Fibroblast of lung (primary cell): Measurements from ENCODE around the gene OR1J4. TPM values are rescaled to one million over a fixed set of nuclear protein-coding genes. Genes with fewer than 3 reads are reported as not detected.

Source experiments
- DNase-seq, 2 donors: peaks; one replicate each; pipeline versions ENCODE4 v3.0.0 to v3.0.0-alpha.2; 2010; ENCODE audit warnings: low read depth in 2 of 2
- H2AFZ ChIP-seq: 2 replicates; pipeline ENCODE4 v1.5.1; 2012; ENCODE audit warnings: low read length, control low read depth, inconsistent platforms
- H3K27ac ChIP-seq: 2 replicates; pipeline ENCODE4 v1.5.1; 2011; ENCODE audit warnings: low read length, control low read depth; ENCODE audit not compliant: insufficient read depth
- H3K27me3 ChIP-seq: 2 replicates; pipeline ENCODE4 v1.5.1; 2011; ENCODE audit warnings: mild to moderate bottlenecking, low read length; ENCODE audit not compliant: control insufficient read depth, insufficient read depth
- H3K36me3 ChIP-seq: 2 replicates; pipeline ENCODE4 v1.5.1; 2011; ENCODE audit warnings: low read length; ENCODE audit not compliant: control insufficient read depth, insufficient read depth
- H3K4me1 ChIP-seq: 2 replicates; pipeline ENCODE4 v1.5.1; 2011; ENCODE audit warnings: low read length; ENCODE audit not compliant: control insufficient read depth, insufficient read depth; ENCODE audit errors: extremely low read depth
- H3K4me2 ChIP-seq: 2 replicates; pipeline ENCODE4 v1.5.1; 2011; ENCODE audit warnings: low read length, control low read depth; ENCODE audit not compliant: insufficient read depth; ENCODE audit errors: extremely low read depth
- H3K4me3 ChIP-seq, 4 experiments: fragments of 200-600 bp in 1 of 4; sonication (generic) in 1 of 4; replicated peaks in 1 of 4; 2 replicates each; pipeline ENCODE4 v1.5.1; 2011 to 2016; ENCODE audit warnings: low read length in 4 of 4, low read depth in 3 of 4, mild to moderate bottlenecking in 3 of 4, control low read depth in 2 of 4, inconsistent platforms in 1 of 4, mixed read lengths in 1 of 4; ENCODE audit not compliant: insufficient read depth in 1 of 4; ENCODE audit errors: control extremely low read depth in 1 of 4
- H3K79me2 ChIP-seq: 2 replicates; pipeline ENCODE4 v1.5.1; 2012; ENCODE audit warnings: mild to moderate bottlenecking, low read length, inconsistent platforms; ENCODE audit not compliant: control insufficient read depth, insufficient read depth
- H3K9ac ChIP-seq: 2 replicates; pipeline ENCODE4 v1.5.1; 2011; ENCODE audit warnings: mild to moderate bottlenecking, low read length, control low read depth; ENCODE audit not compliant: insufficient read depth
- H3K9me3 ChIP-seq: 2 replicates; pipeline ENCODE4 v1.5.1; 2012; ENCODE audit warnings: low read depth, low read length; ENCODE audit not compliant: control insufficient read depth, insufficient read depth
- H4K20me1 ChIP-seq: 2 replicates; pipeline ENCODE4 v1.5.1; 2011; ENCODE audit warnings: low read length; ENCODE audit not compliant: control insufficient read depth, insufficient read depth; ENCODE audit errors: extremely low read depth
- EZH2 ChIP-seq: IDR thresholded peaks from 2 replicates; pipeline ENCODE4 v1.5.1; 2012; ENCODE audit warnings: low read length, control low read depth, mild to moderate bottlenecking; ENCODE audit errors: missing control alignments
- polyA plus RNA-seq, 2 donors: library from polyadenylated mRNA; depleted of rRNA in 1 of 2; stranded (reverse) in 1 of 2; unstranded in 1 of 2; fragments of >200 nt; gene quantifications; 2 replicates each; pipeline ENCODE4 v1.2.1, GENCODE V29; 2011 to 2012; ENCODE audit warnings: missing spikeins in 1 of 2
- total RNA-seq: library from RNA; depleted of rRNA; stranded (reverse); fragments of >200 nt; gene quantifications from 2 replicates; pipeline ENCODE4 v1.2.1, GENCODE V29; 2014
- TF ChIP-seq, protein P1 (sequence below), 2 donors: IDR thresholded peaks in 1 of 2; conservative IDR thresholded peaks in 1 of 2; 1 replicate in 1 of 2; 2 replicates in 1 of 2; pipeline ENCODE4 v1.5.1; 2011 to 2012; ENCODE audit warnings: low read length in 2 of 2, control low read depth in 1 of 2, inconsistent platforms in 1 of 2, low read depth in 1 of 2, mild to moderate bottlenecking in 1 of 2

OR1J4 gene
- total and polyA plus RNA-seq, 2 donors (not counting 1 experiment from before 2014, with no cell fraction given), result 0.34 TPM; not detected in 1

DNA sequence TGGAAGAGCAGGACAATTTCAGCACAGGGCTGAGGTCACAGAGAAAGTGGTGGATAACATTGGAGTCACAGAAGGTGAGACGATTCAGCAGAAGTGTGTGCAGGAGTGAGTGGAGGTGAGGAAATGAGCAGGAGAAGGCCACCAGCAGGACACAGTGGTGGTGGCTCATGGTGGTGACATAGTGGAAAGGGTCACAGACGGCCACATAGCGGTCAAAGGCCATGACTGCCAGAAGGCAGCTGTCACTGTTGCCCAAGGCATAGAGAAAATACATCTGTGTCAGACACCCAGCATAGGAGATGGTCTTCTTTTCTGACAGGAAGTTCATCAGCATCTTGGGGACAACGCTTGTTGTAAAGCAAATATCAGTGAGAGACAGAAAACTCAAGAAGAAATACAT is 49.0 kb downstream of the OR1J4 start:
- H3K27me3 ChIP-seq, result no peaks in the 10 kb centered on the region
- H3K4me1 ChIP-seq, result no peaks in the 10 kb centered on the region

More for the DNA sequence above, 49.0 kb downstream of the OR1J4 start:
- no peak overlapping the region for H3K9ac ChIP-seq
- H3K9me3 ChIP-seq, result no peaks in the 10 kb centered on the region
- no peak for DNase-seq
- no peak overlapping the region for H3K4me2 ChIP-seq
- no peak overlapping the region for H3K4me3 ChIP-seq
- TF ChIP-seq, protein P1, sequence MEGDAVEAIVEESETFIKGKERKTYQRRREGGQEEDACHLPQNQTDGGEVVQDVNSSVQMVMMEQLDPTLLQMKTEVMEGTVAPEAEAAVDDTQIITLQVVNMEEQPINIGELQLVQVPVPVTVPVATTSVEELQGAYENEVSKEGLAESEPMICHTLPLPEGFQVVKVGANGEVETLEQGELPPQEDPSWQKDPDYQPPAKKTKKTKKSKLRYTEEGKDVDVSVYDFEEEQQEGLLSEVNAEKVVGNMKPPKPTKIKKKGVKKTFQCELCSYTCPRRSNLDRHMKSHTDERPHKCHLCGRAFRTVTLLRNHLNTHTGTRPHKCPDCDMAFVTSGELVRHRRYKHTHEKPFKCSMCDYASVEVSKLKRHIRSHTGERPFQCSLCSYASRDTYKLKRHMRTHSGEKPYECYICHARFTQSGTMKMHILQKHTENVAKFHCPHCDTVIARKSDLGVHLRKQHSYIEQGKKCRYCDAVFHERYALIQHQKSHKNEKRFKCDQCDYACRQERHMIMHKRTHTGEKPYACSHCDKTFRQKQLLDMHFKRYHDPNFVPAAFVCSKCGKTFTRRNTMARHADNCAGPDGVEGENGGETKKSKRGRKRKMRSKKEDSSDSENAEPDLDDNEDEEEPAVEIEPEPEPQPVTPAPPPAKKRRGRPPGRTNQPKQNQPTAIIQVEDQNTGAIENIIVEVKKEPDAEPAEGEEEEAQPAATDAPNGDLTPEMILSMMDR (conservative IDR thresholded peaks at IDR 0.05 in 1 of 2, IDR thresholded peaks at IDR 0.05 in 1 of 2; ENCODE audit: low read depth in 1 of 2, low read length in 2 of 2), result no peak
- TF ChIP-seq EZH2, result no peak
- no peak overlapping the region for H3K27ac ChIP-seq
- no peaks in the 10 kb centered on the region for H3K79me2 ChIP-seq
- no peaks in the 10 kb centered on the region for H4K20me1 ChIP-seq
- no peak overlapping the region for H2AFZ ChIP-seq
- H3K36me3 ChIP-seq, result no peaks in the 10 kb centered on the region

Other genes starting within 250 kb of the OR1J4 start
- gene PTGS1, start 148.1 kb upstream of the OR1J4 start, total RNA-seq, result 8.0 and 13.4 TPM in 2 replicates
- 52.9 and 86.5 TPM in 2 replicates for gene PTGS1, start 148.1 kb upstream of the OR1J4 start, polyA plus RNA-seq
- not detected in 2 replicates for gene OR1J1, start 41.2 kb upstream of the OR1J4 start, total RNA-seq
- not detected in 2 replicates for gene OR1J1, start 41.2 kb upstream of the OR1J4 start, polyA plus RNA-seq
- 0.26 and 0.33 TPM in 2 replicates for gene OR1J2, start 8.3 kb upstream of the OR1J4 start, total RNA-seq
- 0.19 and 0.23 TPM in 2 replicates for gene OR1J2, start 8.3 kb upstream of the OR1J4 start, polyA plus RNA-seq
- not detected in 2 replicates for gene OR1N1, start 8.2 kb downstream of the OR1J4 start, total RNA-seq
- not detected in 2 replicates for gene OR1N1, start 8.2 kb downstream of the OR1J4 start, polyA plus RNA-seq
- gene OR1N2, start 34.0 kb downstream of the OR1J4 start, total RNA-seq, result not detected in 2 replicates
- gene OR1N2, start 34.0 kb downstream of the OR1J4 start, polyA plus RNA-seq, result not detected in 2 replicates
- gene OR1L8, start 64.2 kb downstream of the OR1J4 start, total RNA-seq, result not detected in 2 replicates
- 0.07 TPM in 1 of 2 replicates, not detected in the other for gene OR1L8, start 64.2 kb downstream of the OR1J4 start, polyA plus RNA-seq
- gene OR1Q1, start 95.6 kb downstream of the OR1J4 start, total RNA-seq, result not detected in 2 replicates
- 0.14 and 0.17 TPM in 2 replicates for gene OR1Q1, start 95.6 kb downstream of the OR1J4 start, polyA plus RNA-seq
- not detected in 2 replicates for gene OR1B1, start 138.5 kb downstream of the OR1J4 start, total RNA-seq
- gene OR1B1, start 138.5 kb downstream of the OR1J4 start, polyA plus RNA-seq, result not detected in 2 replicates
- not detected in 2 replicates for gene OR1L1, start 142.6 kb downstream of the OR1J4 start, total RNA-seq
- not detected in 2 replicates for gene OR1L1, start 142.6 kb downstream of the OR1J4 start, polyA plus RNA-seq
- not detected in 2 replicates for gene OR1L3, start 156.0 kb downstream of the OR1J4 start, total RNA-seq
- not detected in 2 replicates for gene OR1L3, start 156.0 kb downstream of the OR1J4 start, polyA plus RNA-seq
- gene OR1L4, start 204.8 kb downstream of the OR1J4 start, total RNA-seq, result not detected in 2 replicates
- gene OR1L4, start 204.8 kb downstream of the OR1J4 start, polyA plus RNA-seq, result not detected in 2 replicates
- not detected in 2 replicates for gene OR1L6, start 223.2 kb downstream of the OR1J4 start, total RNA-seq
- not detected in 2 replicates for gene OR1L6, start 223.2 kb downstream of the OR1J4 start, polyA plus RNA-seq